Measurements from ENCODE around the gene NRG2. TPM values are rescaled to one million over a fixed set of nuclear protein-coding genes. Genes with fewer than 3 reads are reported as not detected.

NRG2 gene
- total RNA-seq, 4 donors from 2014 or later: 4.1 to 13.2 (median 7.0) TPM

- no peak for TF ChIP-seq CTCF (IDR thresholded peaks at IDR 0.05; ENCODE audit: low read depth)
These were observed 173.9 kb downstream of the NRG2 start for GRCh38 chr5:139869042-139869790.

GRCh38 chr5:139867581-139867980, 175.5 kb downstream of the NRG2 start:
- TF ChIP-seq CTCF (IDR thresholded peaks at IDR 0.05; ENCODE audit: low read depth): no peak

GRCh38 chr5:139867109-139867508, 176.0 kb downstream of the NRG2 start:
- no peak for TF ChIP-seq CTCF (IDR thresholded peaks at IDR 0.05; ENCODE audit: low read depth)

- TF ChIP-seq CTCF (IDR thresholded peaks at IDR 0.05; ENCODE audit: low read depth): no peak
These were observed 178.2 kb downstream of the NRG2 start for GRCh38 chr5:139864716-139865483.

GRCh38 chr5:139863855-139864558, 179.1 kb downstream of the NRG2 start:
- no peak for TF ChIP-seq CTCF (IDR thresholded peaks at IDR 0.05; ENCODE audit: low read depth)

GRCh38 chr5:139863361-139863760, 179.7 kb downstream of the NRG2 start:
- TF ChIP-seq CTCF (IDR thresholded peaks at IDR 0.05; ENCODE audit: low read depth): no peak

GRCh38 chr5:139862803-139863202, 180.3 kb downstream of the NRG2 start:
- TF ChIP-seq CTCF (IDR thresholded peaks at IDR 0.05; ENCODE audit: low read depth): no peak
